SK-N-MC (cell line): ENCODE measurements around the gene TUBB6.

Source experiments
- DNase-seq: peaks from one replicate; pipeline ENCODE4 v3.0.0-alpha.2; 2011; ENCODE audit warnings: low read depth, low spot score
- H3K27ac ChIP-seq: fragments of 200-600 bp; sonication (generic); 2 replicates; pipeline ENCODE4 v1.5.1; 2016; ENCODE audit warnings: mixed run types
- H3K36me3 ChIP-seq: fragments of 200-600 bp; sonication (generic); 2 replicates; pipeline ENCODE4 v1.6.1; 2017; ENCODE audit warnings: antibody characterized with exemption, low read length, mixed read lengths; ENCODE audit not compliant: insufficient read depth
- H3K4me3 ChIP-seq: fragments of 200-600 bp; sonication (generic); 2 replicates; pipeline ENCODE4 v1.5.1; 2016
- H3K9ac ChIP-seq: fragments of 200-600 bp; sonication (generic); 2 replicates; pipeline ENCODE4 v1.8.0; 2017; ENCODE audit warnings: mixed run types, mixed read lengths; ENCODE audit not compliant: insufficient read length
- H3K9me3 ChIP-seq: fragments of 200-600 bp; sonication (generic); 2 replicates; pipeline ENCODE4 v1.6.1; 2017; ENCODE audit warnings: low read depth, mild to moderate bottlenecking, antibody characterized with exemption, low read length, moderate library complexity, mixed read lengths
- EZH2 ChIP-seq: fragments of 200-600 bp; sonication (generic); IDR thresholded peaks from one replicate; pipeline ENCODE4 v1.6.1; 2017; ENCODE audit warnings: antibody characterized with exemption
- FOXP2 ChIP-seq: optimal IDR thresholded peaks from 2 replicates; pipeline ENCODE3; 2011; ENCODE audit warnings: mild to moderate bottlenecking, moderate library complexity; ENCODE audit not compliant: insufficient read depth; ENCODE audit errors: extremely low read length, control extremely low read depth
- POLR2AphosphoS5 ChIP-seq: IDR thresholded peaks from 2 replicates; pipeline ENCODE4 v1.6.1; 2012; ENCODE audit warnings: mild to moderate bottlenecking, low read depth, low read length, borderline replicate concordance

Gene TUBB6

GRCh38 chr18:12307701-12308385 lies at the start of gene TUBB6:
TSS of gene TUBB6 (plus strand) at chr18:12308241. CDS start at chr18:12308293, 52 bp downstream.
- Histone ChIP-seq H3K27ac (peak within 1 kb of the TSS; percentile 70), H3K9me3 (peaks cover 15% of the 10 kb centered on the region), H3K4me3 (peak within 1 kb of the TSS; percentile 92), H3K36me3 (peaks cover 35% of the 10 kb centered on the region), H3K9ac (peak within 1 kb of the TSS; percentile 85)
- TF ChIP-seq EZH2 (no peak), FOXP2 (no peak), POLR2AphosphoS5 (peak; percentile 73)
- DNase-seq: no peak

DNA sequence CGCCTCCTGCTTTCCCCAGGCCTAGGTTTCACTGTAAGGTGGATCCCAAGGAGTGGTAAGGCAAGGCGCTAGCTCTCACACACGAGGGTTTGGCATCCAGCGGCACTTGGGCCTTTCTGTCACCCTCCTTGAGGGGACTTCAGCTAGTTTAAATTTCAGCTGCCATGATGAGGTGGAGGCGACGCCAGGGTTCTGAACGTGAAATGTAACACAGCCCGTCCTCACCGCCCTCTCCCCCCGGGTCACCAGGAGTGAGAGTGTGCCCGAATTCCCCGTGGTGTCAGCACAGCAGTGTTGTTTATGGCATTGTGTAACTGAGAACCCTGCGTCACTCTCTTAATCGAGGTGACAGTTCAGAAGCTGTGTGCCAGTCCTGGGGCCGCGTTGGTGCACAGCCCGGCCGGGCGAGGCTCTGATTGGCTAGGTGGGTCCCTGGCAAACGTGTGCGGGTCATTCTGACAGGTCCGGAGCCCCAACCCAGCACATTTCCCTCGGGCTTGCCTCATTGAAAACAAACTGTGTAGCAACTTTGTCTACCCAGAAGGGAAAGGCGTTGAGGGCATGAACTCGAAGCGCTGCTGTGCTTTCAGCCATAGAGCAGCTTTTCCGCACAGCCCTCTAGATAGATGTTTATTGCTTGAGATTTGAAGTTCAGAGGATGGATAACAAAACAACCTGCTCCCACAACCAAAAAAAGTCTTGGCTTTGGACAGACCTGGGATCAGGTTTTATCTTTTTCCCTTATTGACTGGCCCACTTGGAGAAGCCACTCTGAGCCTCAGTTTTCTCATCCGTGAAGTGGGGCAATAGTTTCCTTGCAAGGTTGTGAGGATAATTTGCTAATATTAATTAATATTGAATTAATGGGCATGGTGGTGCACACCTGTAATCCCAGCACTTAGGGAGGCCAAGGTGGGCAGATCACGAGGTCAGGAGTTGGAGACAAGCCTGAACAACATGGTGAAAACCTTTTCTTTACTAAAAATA lies 49.0 kb upstream of the TUBB6 start:
- H3K27ac ChIP-seq: no peak overlapping the region
- TF ChIP-seq FOXP2 (no peak), EZH2 (no peak), POLR2AphosphoS5 (no peak)
- no peak overlapping the region for H3K4me3 ChIP-seq

DNA sequence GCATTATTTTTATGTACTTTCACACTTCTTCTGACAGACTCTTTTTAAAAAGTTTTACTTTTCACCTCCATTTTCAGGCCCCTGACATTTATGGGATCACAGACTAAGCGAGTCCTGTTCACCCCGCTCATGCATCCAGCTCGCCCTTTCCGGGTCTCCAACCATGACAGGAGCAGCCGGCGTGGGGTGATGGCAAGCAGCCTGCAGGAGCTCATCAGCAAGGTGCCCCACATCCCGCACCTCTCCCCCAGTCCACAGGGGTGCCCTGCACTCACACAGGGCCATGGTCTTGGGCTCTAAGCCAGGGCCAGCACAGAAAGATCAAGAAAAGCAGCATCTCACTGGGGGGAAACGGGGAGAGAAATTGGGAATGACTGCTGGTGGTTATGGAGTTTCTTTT lies 45.3 kb upstream of the TUBB6 start:
- no peak overlapping the region for H3K27ac ChIP-seq
- no peak for DNase-seq
- no peak overlapping the region for H3K4me3 ChIP-seq
- TF ChIP-seq POLR2AphosphoS5 (no peak), EZH2 (no peak), FOXP2 (no peak)
- no peaks in the 10 kb centered on the region for H3K36me3 ChIP-seq
- H3K9me3 ChIP-seq: no peaks in the 10 kb centered on the region
- H3K9ac ChIP-seq: no peak overlapping the region

More for the DNA sequence above, 49.0 kb upstream of the TUBB6 start:
- no peaks in the 10 kb centered on the region for H3K9me3 ChIP-seq
- no peak overlapping the region for H3K9ac ChIP-seq
- DNase-seq: no peak
- no peaks in the 10 kb centered on the region for H3K36me3 ChIP-seq

GRCh38 chr18:12264864-12265263 lies 43.2 kb upstream of the TUBB6 start:
- DNase-seq: no peak
- H3K9me3 ChIP-seq: no peaks in the 10 kb centered on the region
- no peak overlapping the region for H3K27ac ChIP-seq
- no peak overlapping the region for H3K9ac ChIP-seq
- H3K36me3 ChIP-seq: no peaks in the 10 kb centered on the region
- TF ChIP-seq FOXP2 (no peak), EZH2 (no peak), POLR2AphosphoS5 (no peak)
- H3K4me3 ChIP-seq: no peak overlapping the region

GRCh38 chr18:12271376-12272235 lies 36.4 kb upstream of the TUBB6 start:
- H3K27ac ChIP-seq: 0 out of 2 replicates have a peak overlapping the region, but pooled peaks have one; percentile 44
- no peaks in the 10 kb centered on the region for H3K9me3 ChIP-seq
- H3K36me3 ChIP-seq: no peaks in the 10 kb centered on the region
- peak overlapping the region; percentile 82 for H3K9ac ChIP-seq
- TF ChIP-seq FOXP2: no peak
- TF ChIP-seq POLR2AphosphoS5: peak; percentile 33; the same call in 1 of the 2 replicates
- DNase-seq: peak; percentile 32
- H3K4me3 ChIP-seq: peak overlapping the region; percentile 80

GRCh38 chr18:12274793-12275192 lies 33.2 kb upstream of the TUBB6 start:
- TF ChIP-seq POLR2AphosphoS5 (no peak), FOXP2 (no peak), EZH2 (no peak)
- no peak overlapping the region for H3K27ac ChIP-seq
- no peak for DNase-seq

DNA sequence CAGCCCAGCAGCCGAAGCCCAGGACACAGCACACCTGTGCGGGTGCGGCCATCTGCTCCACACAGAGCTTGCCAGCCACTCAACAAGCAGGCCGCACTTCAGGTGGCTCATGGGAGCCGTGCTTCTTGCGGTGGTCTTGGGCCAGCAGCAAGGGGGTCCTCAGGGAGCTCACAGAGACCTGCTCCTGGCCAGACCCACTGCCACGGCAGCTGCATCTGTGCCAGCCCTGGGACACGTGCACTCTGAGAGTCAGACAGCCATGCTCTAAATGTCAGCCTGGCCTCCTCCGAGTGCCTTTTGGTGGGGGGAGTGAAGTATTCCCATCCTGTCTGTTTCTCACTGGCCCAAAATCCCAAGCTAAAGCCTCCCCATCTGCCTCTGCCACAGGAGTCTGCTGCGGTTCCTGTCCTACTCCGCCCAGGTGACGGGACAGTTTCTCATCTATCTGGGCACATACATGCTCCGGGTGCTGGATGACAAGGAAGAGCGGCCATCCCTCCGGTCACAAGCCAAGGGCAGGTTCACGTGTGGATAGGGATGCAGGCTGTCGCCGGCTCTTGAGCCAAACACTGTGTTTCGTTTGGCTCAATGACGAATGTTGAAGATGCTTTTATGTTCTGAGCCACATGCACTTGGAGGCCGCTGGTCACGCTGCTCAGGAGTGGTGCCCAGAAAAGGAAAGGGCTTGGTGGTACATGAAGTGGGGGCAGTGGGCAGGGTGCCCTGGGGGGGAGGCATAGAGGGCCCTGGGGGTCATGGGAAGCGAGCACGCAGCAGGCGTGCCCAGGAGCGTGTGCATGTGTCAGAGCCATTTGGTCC lies 31.1 kb upstream of the TUBB6 start:
- no peak overlapping the region for H3K27ac ChIP-seq
- no peak overlapping the region for H3K4me3 ChIP-seq
- TF ChIP-seq FOXP2: no peak
- TF ChIP-seq EZH2: no peak
- no peak for TF ChIP-seq POLR2AphosphoS5
- H3K9ac ChIP-seq: no peak overlapping the region
- DNase-seq: no peak
- H3K36me3 ChIP-seq: no peaks in the 10 kb centered on the region
- no peaks in the 10 kb centered on the region for H3K9me3 ChIP-seq

More at GRCh38 chr18:12274793-12275192, 33.2 kb upstream of the TUBB6 start:
- H3K36me3 ChIP-seq: no peaks in the 10 kb centered on the region
- H3K9ac ChIP-seq: no peak overlapping the region
- H3K4me3 ChIP-seq: no peak overlapping the region
- H3K9me3 ChIP-seq: no peaks in the 10 kb centered on the region
